HEK293 (cell line): ENCODE results near the gene PHACTR2.
A peak's percentile ranks its signal among the peaks of the same experiment; 100 is the strongest.

Experiments used
- CTCF ChIA-PET: fragments of 350-600 bp; formaldehyde crosslinking; extraction: SDS; loops from one replicate; lab custom pipeline; 2021; ENCODE audit warnings: antibody characterized with exemption; lab: Yijun Ruan, JAX
- POLR2A ChIA-PET: fragments of 300-600 bp; formaldehyde crosslinking; extraction: SDS; loops from one replicate; lab custom pipeline; 2020; ENCODE audit warnings: antibody characterized with exemption, inconsistent platforms; lab: Yijun Ruan, JAX
- H3K27ac ChIP-seq: fragments of 200-500 bp; sonication (Bioruptor generic); 2 replicates; pipeline ENCODE4 v1.5.1; 2014; ENCODE audit warnings: low read depth, low read length, control low read depth, inconsistent platforms; ENCODE audit errors: extremely low read depth
- H3K36me3 ChIP-seq, 2 experiments: fragments of 200-500 bp in 1 of 2; sonication (Bioruptor generic) in 1 of 2; 1 replicate in 1 of 2; 2 replicates in 1 of 2; pipeline ENCODE4 v1.5.1; 2014 to 2017; ENCODE audit warnings: inconsistent platforms in 2 of 2, low read length in 2 of 2; ENCODE audit not compliant: control insufficient read depth in 2 of 2, insufficient read depth in 1 of 2
- H3K4me1 ChIP-seq: fragments of 200-500 bp; sonication (Bioruptor generic); 2 replicates; pipeline ENCODE4 v1.5.1; 2014; ENCODE audit warnings: mild to moderate bottlenecking, low read length, inconsistent platforms; ENCODE audit not compliant: control insufficient read depth, insufficient read depth
- H3K4me3 ChIP-seq: 2 replicates; pipeline ENCODE4 v1.5.1; 2011; ENCODE audit warnings: low read depth, mild to moderate bottlenecking, control low read depth, low read length, moderate library complexity
- H3K9me3 ChIP-seq: fragments of 200-500 bp; sonication (Bioruptor generic); 2 replicates; pipeline ENCODE4 v1.5.1; 2014; ENCODE audit warnings: low read depth, low read length, inconsistent platforms; ENCODE audit not compliant: control insufficient read depth, insufficient read depth
- EGR2 ChIP-seq: fragments of 450-650 bp; formaldehyde crosslinking; IDR thresholded peaks from 2 replicates; pipeline ENCODE4 v1.5.1; 2016; ENCODE audit warnings: low read depth, missing biosample characterization, missing genetic modification characterization
- ELK4 ChIP-seq: IDR thresholded peaks from 2 replicates; pipeline ENCODE4 v1.6.1; 2011; ENCODE audit warnings: mild to moderate bottlenecking, low read depth, low read length, borderline replicate concordance
- FEZF1 ChIP-seq: fragments of 450-650 bp; formaldehyde crosslinking; IDR thresholded peaks from 2 replicates; pipeline ENCODE4 v1.5.1; 2016; ENCODE audit warnings: missing biosample characterization, missing genetic modification characterization
- GLIS1 ChIP-seq: fragments of 450-650 bp; formaldehyde crosslinking; IDR thresholded peaks from 2 replicates; pipeline ENCODE4 v1.5.1; 2016; ENCODE audit warnings: missing biosample characterization, missing genetic modification characterization
- HOXA7 ChIP-seq: sonication (generic); formaldehyde crosslinking; IDR thresholded peaks from 2 replicates; pipeline ENCODE4 v1.8.1; 2022; ENCODE audit warnings: missing genetic modification reagents, borderline replicate concordance
- KLF10 ChIP-seq: fragments of 450-650 bp; IDR thresholded peaks from 2 replicates; pipeline ENCODE4 v1.5.1; 2018; ENCODE audit warnings: missing biosample characterization, mild to moderate bottlenecking, missing genetic modification characterization
- MEIS1 ChIP-seq: sonication (generic); formaldehyde crosslinking; IDR thresholded peaks from 2 replicates; pipeline ENCODE4 v1.8.1; 2022; ENCODE audit warnings: missing genetic modification reagents, mild to moderate bottlenecking, borderline replicate concordance
- MZF1 ChIP-seq: fragments of 450-650 bp; formaldehyde crosslinking; IDR thresholded peaks from 2 replicates; pipeline ENCODE4 v1.5.1; 2017; ENCODE audit warnings: missing biosample characterization, missing genetic modification characterization, borderline replicate concordance
- WT1 ChIP-seq: fragments of 450-650 bp; formaldehyde crosslinking; IDR thresholded peaks from 2 replicates; pipeline ENCODE4 v1.5.1; 2016; ENCODE audit warnings: missing biosample characterization, missing genetic modification characterization
- ZBTB7A ChIP-seq: fragments of 450-650 bp; formaldehyde crosslinking; IDR thresholded peaks from 2 replicates; pipeline ENCODE4 v1.5.1; 2016; ENCODE audit warnings: low read depth, missing biosample characterization, missing genetic modification characterization
- ZNF202 ChIP-seq: fragments of 450-650 bp; formaldehyde crosslinking; IDR thresholded peaks from 2 replicates; pipeline ENCODE4 v1.5.1; 2016; ENCODE audit warnings: missing biosample characterization, missing genetic modification characterization, borderline replicate concordance
- ZNF214 ChIP-seq: fragments of 450-650 bp; formaldehyde crosslinking; IDR thresholded peaks from 2 replicates; pipeline ENCODE4 v1.5.1; 2017; ENCODE audit warnings: missing biosample characterization, mild to moderate bottlenecking, missing genetic modification characterization, borderline replicate concordance
- ZNF274 ChIP-seq, 2 experiments: fragments of 200-500 bp in 1 of 2; fragments of 450-650 bp in 1 of 2; sonication (Bioruptor generic) in 1 of 2; formaldehyde crosslinking in 1 of 2; IDR thresholded peaks; 2 replicates each; pipeline versions ENCODE4 v1.5.1 to v1.6.1; 2014 to 2016; ENCODE audit warnings: borderline replicate concordance in 1 of 2, inconsistent platforms in 1 of 2, low read length in 1 of 2, missing biosample characterization in 1 of 2, missing genetic modification characterization in 1 of 2
- ZNF280C ChIP-seq: fragments of 450-650 bp; formaldehyde crosslinking; IDR thresholded peaks from 2 replicates; pipeline ENCODE4 v1.5.1; 2016; ENCODE audit warnings: missing biosample characterization, missing genetic modification characterization
- ZNF302 ChIP-seq: fragments of 450-650 bp; formaldehyde crosslinking; IDR thresholded peaks from 2 replicates; pipeline ENCODE4 v1.5.1; 2016; ENCODE audit warnings: missing biosample characterization, missing genetic modification characterization, low read depth
- ZNF37A ChIP-seq: fragments of 450-650 bp; IDR thresholded peaks from 2 replicates; pipeline ENCODE4 v1.5.1; 2018; ENCODE audit warnings: missing biosample characterization, missing genetic modification characterization
- ZNF391 ChIP-seq: fragments of 450-650 bp; formaldehyde crosslinking; IDR thresholded peaks from 2 replicates; pipeline ENCODE4 v1.5.1; 2016; ENCODE audit warnings: low read depth, missing biosample characterization, missing genetic modification characterization, borderline replicate concordance
- ZNF449 ChIP-seq: fragments of 450-650 bp; formaldehyde crosslinking; IDR thresholded peaks from 2 replicates; pipeline ENCODE4 v1.5.1; 2017; ENCODE audit warnings: missing biosample characterization, mild to moderate bottlenecking, missing genetic modification characterization, moderate library complexity
- ZNF513 ChIP-seq: fragments of 450-650 bp; IDR thresholded peaks from 2 replicates; pipeline ENCODE4 v1.5.1; 2018; ENCODE audit warnings: missing biosample characterization, missing genetic modification characterization
- ZNF654 ChIP-seq: fragments of 450-650 bp; formaldehyde crosslinking; IDR thresholded peaks from 2 replicates; pipeline ENCODE4 v1.5.1; 2016; ENCODE audit warnings: low read depth, missing biosample characterization, missing genetic modification characterization
- ZNF76 ChIP-seq: fragments of 450-650 bp; formaldehyde crosslinking; IDR thresholded peaks from 2 replicates; pipeline ENCODE4; 2016; ENCODE audit warnings: low read depth, missing biosample characterization, missing genetic modification characterization, borderline replicate concordance
- ZNF776 ChIP-seq: fragments of 450-650 bp; formaldehyde crosslinking; IDR thresholded peaks from 2 replicates; pipeline ENCODE4 v1.5.0; 2017; ENCODE audit warnings: missing biosample characterization, missing genetic modification characterization, borderline replicate concordance
- ZNF843 ChIP-seq: fragments of 450-650 bp; formaldehyde crosslinking; IDR thresholded peaks from 2 replicates; pipeline ENCODE4 v1.5.1; 2016; ENCODE audit warnings: missing biosample characterization, missing genetic modification characterization

PHACTR2 gene

GRCh38 chr6:143727035-143727434, 49.3 kb downstream of the PHACTR2 start:
- Histone ChIP-seq H3K4me3 (no peak overlapping the region), H3K27ac (no peak overlapping the region), H3K36me3 (peaks cover 0 to 4% of the 10 kb centered on the region in 2 experiments; a peak in 1 of 3 replicates), H3K4me1 (no peaks in the 10 kb centered on the region), H3K9me3 (no peaks in the 10 kb centered on the region)
- ChIA-PET CTCF (interaction anchor here (0.7 kb wide), 1 partner anchor 104 kb away, joined by 4 read pairs; no protein-coding TSS in a partner anchor), POLR2A (no interaction called here)
- TF ChIP-seq ZNF76 (no peak), EGR2 (tag by site-specific recombination) (peak; percentile 50; the same call in 1 of the 2 replicates)

- H3K4me1 ChIP-seq, result peaks cover 13% of the 10 kb centered on the region
- POLR2A ChIA-PET, result no interaction called here
- CTCF ChIA-PET, result no interaction called here
- H3K9me3 ChIP-seq, result no peaks in the 10 kb centered on the region
- no peak overlapping the region for H3K27ac ChIP-seq
- TF ChIP-seq ZNF776, result no peak
- TF ChIP-seq ZNF391 (tag by site-specific recombination), result no peak
- no peak for TF ChIP-seq ELK4
- no peak for TF ChIP-seq ZNF202
- TF ChIP-seq MZF1, result no peak
- TF ChIP-seq ZNF302, result no peak
- no peak for TF ChIP-seq ZNF843 (tag by site-specific recombination)
- TF ChIP-seq GLIS1, result no peak
- TF ChIP-seq, all 188 proteins: peak for 0
- H3K36me3 ChIP-seq, result no peaks in the 10 kb centered on the region
- H3K4me3 ChIP-seq, result no peak overlapping the region
Observed at GRCh38 chr6:143731789-143732188, 54.0 kb downstream of the PHACTR2 start.

GRCh38 chr6:143732536-143732935, 54.8 kb downstream of the PHACTR2 start:
- POLR2A ChIA-PET, result no interaction called here
- Histone ChIP-seq H3K36me3 (no peaks in the 10 kb centered on the region), H3K4me3 (no peak overlapping the region), H3K4me1 (peaks cover 13% of the 10 kb centered on the region), H3K27ac (no peak overlapping the region), H3K9me3 (no peaks in the 10 kb centered on the region)
- CTCF ChIA-PET, result interaction anchor here (0.7 kb wide), 1 partner anchor 10 kb away, joined by 4 read pairs; no protein-coding TSS in a partner anchor
- no peak for TF ChIP-seq ZNF280C (tag by site-specific recombination)
- TF ChIP-seq FEZF1 (tag by site-specific recombination), result peak; percentile 73

- CTCF ChIA-PET, result no interaction called here
- no peak overlapping the region for H3K27ac ChIP-seq
- H3K9me3 ChIP-seq, result no peaks in the 10 kb centered on the region
- peaks cover 15% of the 10 kb centered on the region for H3K4me1 ChIP-seq
- H3K4me3 ChIP-seq, result no peak overlapping the region
- POLR2A ChIA-PET, result interaction anchor here (0.5 to 1.0 kb wide), 3 partner anchors 15 to 109 kb away, joined by 3 to 5 read pairs (median 3); partner anchors contain the start of gene LTV1
- H3K36me3 ChIP-seq, result no peaks in the 10 kb centered on the region
- TF ChIP-seq ZNF654 (tag by site-specific recombination) (no peak), WT1 (tag by site-specific recombination) (no peak), ZNF449 (tag by site-specific recombination) (no peak), ZNF37A (no peak), ZBTB7A (tag by site-specific recombination) (no peak), HOXA7 (CRISPR knock-in tag) (no peak), ZNF214 (no peak), ZNF274 (IDR thresholded peaks at IDR 0.05; ENCODE audit: low read length) (no peak), ZNF274 (tag by site-specific recombination; IDR thresholded peaks at IDR 0.05; ENCODE audit: borderline replicate concordance) (no peak), ZNF513 (tag by site-specific recombination) (no peak), MEIS1 (no peak), KLF10 (tag by site-specific recombination) (no peak)
Observed at GRCh38 chr6:143733510-143733909, 55.7 kb downstream of the PHACTR2 start.
